ENCODE results near the gene C1orf74.
A peak's percentile ranks its signal among the peaks of the same experiment; 100 is the strongest.
"Not testable (repeated sequence)": the region's sequence is repeated elsewhere in the genome, so short reads cannot be mapped to it uniquely, and the experiment has no call there.

C1orf74 gene

GRCh38 chr1:209805875-209806760 is 21.8 kb upstream of the C1orf74 start, which contains the start of gene IRF6:
Gene IRF6, minus strand, starts transcription at chr1:209806142. Its CDS starts 4,729 bp downstream, at chr1:209801413.
- peak; percentile 60 for DNase-seq (ENCODE audit: low read depth)

GRCh38 chr1:209805341-209805781 is 21.0 kb upstream of the C1orf74 start:
- no peak for DNase-seq (ENCODE audit: low read depth)

- DNase-seq (ENCODE audit: low read depth), result no peak
These were observed 19.2 kb upstream of the C1orf74 start for GRCh38 chr1:209803568-209803967.

GRCh38 chr1:209802780-209803152 is 18.4 kb upstream of the C1orf74 start:
- DNase-seq (ENCODE audit: low read depth), result no peak

- DNase-seq (ENCODE audit: low read depth), result no peak
These were observed 17.9 kb upstream of the C1orf74 start for GRCh38 chr1:209802117-209802779.

- no peak for DNase-seq (ENCODE audit: low read depth)
These were observed 16.9 kb upstream of the C1orf74 start for GRCh38 chr1:209800984-209801834.

GRCh38 chr1:209797978-209798639 is 13.8 kb upstream of the C1orf74 start:
- DNase-seq (ENCODE audit: low read depth), result no peak

- DNase-seq (ENCODE audit: low read depth), result not testable (repeated sequence)
These were observed 9.4 kb upstream of the C1orf74 start for GRCh38 chr1:209793711-209794110.

GRCh38 chr1:209791920-209792319 is 7.6 kb upstream of the C1orf74 start:
- no peak for DNase-seq (ENCODE audit: low read depth)

GRCh38 chr1:209790286-209791193 is 6.2 kb upstream of the C1orf74 start:
- no peak for DNase-seq (ENCODE audit: low read depth)

GRCh38 chr1:209789245-209789644 is 4.9 kb upstream of the C1orf74 start:
- no peak for DNase-seq (ENCODE audit: low read depth)

- no peak for DNase-seq (ENCODE audit: low read depth)
These were observed 3.2 kb upstream of the C1orf74 start for GRCh38 chr1:209787551-209787950.

- no peak for DNase-seq (ENCODE audit: low read depth)
These were observed 1.8 kb upstream of the C1orf74 start for GRCh38 chr1:209786146-209786545.

GRCh38 chr1:209785592-209785991 is 1.2 kb upstream of the C1orf74 start:
- no peak for DNase-seq (ENCODE audit: low read depth)

GRCh38 chr1:209783386-209783785 is 973 bp downstream of the C1orf74 start:
- no peak for DNase-seq (ENCODE audit: low read depth)

GRCh38 chr1:209780268-209780667 is 4.1 kb downstream of the C1orf74 start:
- no peak for DNase-seq (ENCODE audit: low read depth)

GRCh38 chr1:209778102-209778501 is 6.3 kb downstream of the C1orf74 start:
- DNase-seq (ENCODE audit: low read depth), result no peak

- no peak for DNase-seq (ENCODE audit: low read depth)
These were observed 6.8 kb downstream of the C1orf74 start for GRCh38 chr1:209777587-209777986.

GRCh38 chr1:209775678-209776077 is 8.7 kb downstream of the C1orf74 start:
- DNase-seq (ENCODE audit: low read depth), result no peak

- no peak for DNase-seq (ENCODE audit: low read depth)
These were observed 9.8 kb downstream of the C1orf74 start for GRCh38 chr1:209774592-209774991.

- no peak for DNase-seq (ENCODE audit: low read depth)
These were observed 12.2 kb downstream of the C1orf74 start for GRCh38 chr1:209772126-209772525.
